Neural crest cell (in vitro differentiated cells): Measurements from ENCODE around the gene RPRD1B. TPM values are rescaled to one million over a fixed set of nuclear protein-coding genes. Genes with fewer than 3 reads are reported as not detected.

Experiments used
- DNase-seq: peaks from one replicate; pipeline ENCODE4 v3.0.0; 2021; ENCODE audit warnings: low read depth, mixed read lengths, low spot score
- H3K27ac Mint-ChIP-seq: one replicate; pipeline ENCODE4 v1.8.0; 2021; ENCODE audit warnings: mild to moderate bottlenecking, mixed read lengths; ENCODE audit not compliant: unreplicated experiment
- H3K27me3 Mint-ChIP-seq: 2 replicates; pipeline ENCODE4 v1.8.0; 2021; ENCODE audit warnings: low read depth, mild to moderate bottlenecking, mixed read lengths
- H3K36me3 Mint-ChIP-seq: 2 replicates; pipeline ENCODE4 v1.8.0; 2021; ENCODE audit warnings: low read depth, mild to moderate bottlenecking, mixed read lengths
- H3K4me1 Mint-ChIP-seq: 2 replicates; pipeline ENCODE4 v1.8.0; 2021; ENCODE audit warnings: mixed read lengths
- H3K4me3 Mint-ChIP-seq: one replicate; pipeline ENCODE4 v1.8.0; 2021; ENCODE audit warnings: mild to moderate bottlenecking, mixed read lengths
- H3K9me3 Mint-ChIP-seq: 2 replicates; pipeline ENCODE4 v1.8.0; 2021; ENCODE audit warnings: mixed read lengths
- total RNA-seq: library from RNA; stranded (reverse); gene quantifications from 2 replicates; pipeline ENCODE4 v1.2.1, GENCODE V29; 2021
- TF ChIP-seq, protein P1 (sequence below): fragments of 200-600 bp; sonication (generic); conservative IDR thresholded peaks from 2 replicates; pipeline ENCODE4 v1.5.0; 2021; ENCODE audit warnings: antibody characterized with exemption, mild to moderate bottlenecking

RPRD1B gene
- total RNA-seq, 1 donor from 2014 or later, result 41.1 TPM

DNA sequence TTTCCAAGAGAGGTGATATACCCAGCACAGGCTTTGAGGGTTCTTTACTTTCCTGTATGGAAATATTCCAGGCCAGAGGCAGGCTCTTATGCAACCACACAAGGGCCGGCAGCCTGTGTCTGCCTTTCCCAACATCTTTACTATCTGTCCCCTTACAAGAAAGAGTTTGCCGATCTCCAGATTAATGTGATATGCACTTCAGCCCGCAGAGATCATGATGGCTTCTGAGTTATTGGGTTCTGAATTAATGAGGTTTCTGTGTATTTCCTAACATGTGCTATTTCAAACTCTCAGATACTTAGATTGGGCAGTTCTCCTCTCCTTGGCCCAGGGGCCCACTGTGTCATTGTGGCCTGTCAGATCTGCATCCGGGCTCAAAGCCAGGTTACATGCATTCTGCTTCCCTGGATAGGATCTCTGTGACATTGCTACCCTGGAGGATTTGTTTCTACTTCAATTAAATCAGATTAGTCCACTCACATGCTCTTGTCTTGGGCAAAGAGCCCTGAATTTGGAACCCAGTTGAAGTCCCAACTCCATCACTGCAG lies 75.0 kb downstream of the RPRD1B start:
- Mint-ChIP-seq H3K36me3 (no peaks in the 10 kb centered on the region), H3K4me1 (peaks cover 7% of the 10 kb centered on the region), H3K27ac (no peak overlapping the region), H3K9me3 (peaks cover 6% of the 10 kb centered on the region), H3K27me3 (no peaks in the 10 kb centered on the region), H3K4me3 (no peak overlapping the region)
- no peak for DNase-seq
- TF ChIP-seq, protein P1, sequence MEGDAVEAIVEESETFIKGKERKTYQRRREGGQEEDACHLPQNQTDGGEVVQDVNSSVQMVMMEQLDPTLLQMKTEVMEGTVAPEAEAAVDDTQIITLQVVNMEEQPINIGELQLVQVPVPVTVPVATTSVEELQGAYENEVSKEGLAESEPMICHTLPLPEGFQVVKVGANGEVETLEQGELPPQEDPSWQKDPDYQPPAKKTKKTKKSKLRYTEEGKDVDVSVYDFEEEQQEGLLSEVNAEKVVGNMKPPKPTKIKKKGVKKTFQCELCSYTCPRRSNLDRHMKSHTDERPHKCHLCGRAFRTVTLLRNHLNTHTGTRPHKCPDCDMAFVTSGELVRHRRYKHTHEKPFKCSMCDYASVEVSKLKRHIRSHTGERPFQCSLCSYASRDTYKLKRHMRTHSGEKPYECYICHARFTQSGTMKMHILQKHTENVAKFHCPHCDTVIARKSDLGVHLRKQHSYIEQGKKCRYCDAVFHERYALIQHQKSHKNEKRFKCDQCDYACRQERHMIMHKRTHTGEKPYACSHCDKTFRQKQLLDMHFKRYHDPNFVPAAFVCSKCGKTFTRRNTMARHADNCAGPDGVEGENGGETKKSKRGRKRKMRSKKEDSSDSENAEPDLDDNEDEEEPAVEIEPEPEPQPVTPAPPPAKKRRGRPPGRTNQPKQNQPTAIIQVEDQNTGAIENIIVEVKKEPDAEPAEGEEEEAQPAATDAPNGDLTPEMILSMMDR, result no peak

DNA sequence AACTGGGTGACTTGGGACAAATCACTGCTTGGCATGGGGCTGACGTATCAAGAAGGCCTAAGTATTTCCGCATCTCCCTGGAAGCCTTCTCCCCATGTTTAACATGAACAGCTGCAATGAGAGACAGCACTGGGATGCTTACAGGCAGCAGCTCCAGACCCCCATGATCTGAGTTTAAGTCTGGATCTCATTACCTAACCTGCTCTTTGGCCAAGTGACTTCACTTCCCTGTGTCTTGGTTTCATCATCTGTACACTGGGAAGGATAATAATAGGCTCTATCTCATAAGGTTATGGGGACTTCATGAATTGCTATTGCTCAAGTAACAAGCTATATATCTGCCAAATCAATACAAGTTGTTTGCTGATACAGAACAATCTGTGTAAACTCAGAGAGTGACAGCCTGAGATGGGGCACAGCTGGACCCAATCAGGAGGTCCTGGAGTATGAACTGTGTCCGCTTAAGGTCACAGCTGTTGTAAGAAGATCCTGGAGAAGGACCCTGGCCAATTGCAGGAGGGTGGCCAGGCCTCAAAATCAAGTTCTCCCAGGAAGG lies 75.5 kb downstream of the RPRD1B start:
- Mint-ChIP-seq H3K4me1 (peaks cover 9% of the 10 kb centered on the region), H3K4me3 (no peak overlapping the region), H3K9me3 (peaks cover 6% of the 10 kb centered on the region), H3K27me3 (no peaks in the 10 kb centered on the region), H3K27ac (peak overlapping the region; percentile 40), H3K36me3 (no peaks in the 10 kb centered on the region)
- DNase-seq, result no peak
- TF ChIP-seq, protein P1, result no peak

GRCh38 chr20:38109591-38110524 lies 76.3 kb downstream of the RPRD1B start:
- peaks cover 4% of the 10 kb centered on the region for H3K9me3 Mint-ChIP-seq
- no peaks in the 10 kb centered on the region for H3K27me3 Mint-ChIP-seq
- H3K27ac Mint-ChIP-seq, result no peak overlapping the region
- TF ChIP-seq, protein P1, result no peak
- no peak for DNase-seq
- H3K4me1 Mint-ChIP-seq, result peaks cover 9% of the 10 kb centered on the region
- H3K36me3 Mint-ChIP-seq, result no peaks in the 10 kb centered on the region
- H3K4me3 Mint-ChIP-seq, result no peak overlapping the region

DNA sequence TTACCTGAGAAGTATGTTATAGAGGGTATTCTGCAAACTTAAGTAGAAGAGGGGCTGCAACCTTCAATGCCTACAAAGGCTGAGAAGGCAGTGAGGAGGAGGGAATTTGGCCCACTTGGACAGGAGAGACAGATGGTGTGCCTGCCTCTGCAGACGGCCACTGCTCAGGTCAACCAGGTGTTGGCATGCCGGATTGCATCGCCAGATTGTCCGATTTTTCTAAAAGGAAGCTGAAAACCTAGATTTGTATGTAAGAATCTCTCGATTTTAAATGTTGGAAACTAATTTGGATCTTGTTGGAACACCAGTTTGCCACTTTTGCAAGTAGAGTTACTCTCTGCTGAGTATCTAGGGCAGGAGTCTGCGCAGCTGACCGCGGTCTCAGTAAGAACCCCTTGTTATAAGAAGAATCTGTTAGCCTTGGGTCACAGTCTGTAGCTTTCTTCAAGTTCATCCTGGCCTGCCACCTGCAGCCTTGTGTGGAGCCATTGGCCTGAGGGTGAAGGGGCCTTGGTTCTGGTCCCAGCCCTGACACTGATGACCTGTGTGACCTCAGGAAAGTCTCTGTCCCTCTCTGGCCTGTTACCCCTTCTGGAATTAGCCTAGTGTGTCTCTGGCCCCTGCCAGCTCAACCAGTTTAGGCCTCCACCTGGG lies 77.1 kb downstream of the RPRD1B start:
- H3K27me3 Mint-ChIP-seq, result no peaks in the 10 kb centered on the region
- no peaks in the 10 kb centered on the region for H3K36me3 Mint-ChIP-seq
- DNase-seq, result no peak
- H3K4me3 Mint-ChIP-seq, result no peak overlapping the region
- TF ChIP-seq, protein P1, result no peak
- peaks cover 2% of the 10 kb centered on the region for H3K9me3 Mint-ChIP-seq
- peaks cover 9% of the 10 kb centered on the region for H3K4me1 Mint-ChIP-seq
- no peak overlapping the region for H3K27ac Mint-ChIP-seq

GRCh38 chr20:38111366-38112232 lies 78.1 kb downstream of the RPRD1B start:
- no peak for DNase-seq
- Mint-ChIP-seq H3K27me3 (no peaks in the 10 kb centered on the region), H3K4me1 (peaks cover 9% of the 10 kb centered on the region), H3K9me3 (no peaks in the 10 kb centered on the region), H3K27ac (no peak overlapping the region), H3K36me3 (no peaks in the 10 kb centered on the region), H3K4me3 (no peak overlapping the region)
- TF ChIP-seq, protein P1, result no peak
